ENCODE results near the gene TOR3A.
"Not testable (repeated sequence)": the region's sequence is repeated elsewhere in the genome, so short reads cannot be mapped to it uniquely, and the experiment has no call there.

The TOR3A gene

DNA sequence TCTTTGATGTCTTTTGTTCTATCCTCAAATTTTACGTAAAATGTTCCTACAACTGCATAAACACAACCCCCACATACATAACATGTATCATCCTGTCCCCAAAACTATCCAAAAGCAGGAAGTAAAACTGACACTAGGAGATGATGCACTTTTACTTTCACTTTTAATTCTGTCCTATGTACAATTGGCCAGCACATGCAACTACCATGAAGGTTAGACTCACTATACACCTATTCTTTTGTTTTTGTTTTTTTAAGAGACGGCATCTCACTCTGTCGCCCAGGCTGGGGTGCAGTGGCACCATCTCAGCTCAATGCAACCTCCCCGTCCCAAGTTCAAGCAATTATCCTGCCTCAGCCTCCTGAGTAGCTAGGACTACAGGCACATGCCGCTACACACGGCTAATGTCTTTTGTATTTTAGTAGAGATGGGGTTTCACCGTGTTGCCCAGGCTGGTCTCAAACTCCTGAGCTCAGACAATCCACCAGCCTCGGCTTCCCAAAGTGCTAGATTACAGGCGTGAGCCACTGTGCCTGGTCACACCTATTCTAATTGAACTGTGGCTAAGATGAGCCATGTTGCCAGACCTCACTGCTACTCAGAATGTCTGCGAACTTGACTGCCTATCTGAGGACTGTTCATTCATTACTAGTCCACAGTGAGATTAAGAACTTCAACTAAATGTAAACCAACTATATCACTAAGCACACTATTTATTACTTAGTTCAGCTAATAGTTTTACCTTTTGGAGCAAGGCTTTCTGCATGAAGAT, 48.0 kb downstream of the TOR3A start:
- peak overlapping the region; percentile 54 for H3K4me3 ChIP-seq (ENCODE audit: low read depth, low read length)
- peak; percentile 73 for DNase-seq (ENCODE audit: low read depth)
- TF ChIP-seq POLR2A (IDR thresholded peaks at IDR 0.05; ENCODE audit: extremely low read depth, insufficient read length) (no peak), MYC (IDR thresholded peaks at IDR 0.05; ENCODE audit: low read depth, low read length) (no peak)
- TF ChIP-seq, protein P1, sequence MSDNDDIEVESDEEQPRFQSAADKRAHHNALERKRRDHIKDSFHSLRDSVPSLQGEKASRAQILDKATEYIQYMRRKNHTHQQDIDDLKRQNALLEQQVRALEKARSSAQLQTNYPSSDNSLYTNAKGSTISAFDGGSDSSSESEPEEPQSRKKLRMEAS (IDR thresholded peaks at IDR 0.05; ENCODE audit: low read depth, low read length): peak; percentile 52; the same call in 1 of the 2 replicates
- TF ChIP-seq, protein P2, sequence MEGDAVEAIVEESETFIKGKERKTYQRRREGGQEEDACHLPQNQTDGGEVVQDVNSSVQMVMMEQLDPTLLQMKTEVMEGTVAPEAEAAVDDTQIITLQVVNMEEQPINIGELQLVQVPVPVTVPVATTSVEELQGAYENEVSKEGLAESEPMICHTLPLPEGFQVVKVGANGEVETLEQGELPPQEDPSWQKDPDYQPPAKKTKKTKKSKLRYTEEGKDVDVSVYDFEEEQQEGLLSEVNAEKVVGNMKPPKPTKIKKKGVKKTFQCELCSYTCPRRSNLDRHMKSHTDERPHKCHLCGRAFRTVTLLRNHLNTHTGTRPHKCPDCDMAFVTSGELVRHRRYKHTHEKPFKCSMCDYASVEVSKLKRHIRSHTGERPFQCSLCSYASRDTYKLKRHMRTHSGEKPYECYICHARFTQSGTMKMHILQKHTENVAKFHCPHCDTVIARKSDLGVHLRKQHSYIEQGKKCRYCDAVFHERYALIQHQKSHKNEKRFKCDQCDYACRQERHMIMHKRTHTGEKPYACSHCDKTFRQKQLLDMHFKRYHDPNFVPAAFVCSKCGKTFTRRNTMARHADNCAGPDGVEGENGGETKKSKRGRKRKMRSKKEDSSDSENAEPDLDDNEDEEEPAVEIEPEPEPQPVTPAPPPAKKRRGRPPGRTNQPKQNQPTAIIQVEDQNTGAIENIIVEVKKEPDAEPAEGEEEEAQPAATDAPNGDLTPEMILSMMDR (IDR thresholded peaks at IDR 0.05; ENCODE audit: low read depth, low read length): no peak

DNA sequence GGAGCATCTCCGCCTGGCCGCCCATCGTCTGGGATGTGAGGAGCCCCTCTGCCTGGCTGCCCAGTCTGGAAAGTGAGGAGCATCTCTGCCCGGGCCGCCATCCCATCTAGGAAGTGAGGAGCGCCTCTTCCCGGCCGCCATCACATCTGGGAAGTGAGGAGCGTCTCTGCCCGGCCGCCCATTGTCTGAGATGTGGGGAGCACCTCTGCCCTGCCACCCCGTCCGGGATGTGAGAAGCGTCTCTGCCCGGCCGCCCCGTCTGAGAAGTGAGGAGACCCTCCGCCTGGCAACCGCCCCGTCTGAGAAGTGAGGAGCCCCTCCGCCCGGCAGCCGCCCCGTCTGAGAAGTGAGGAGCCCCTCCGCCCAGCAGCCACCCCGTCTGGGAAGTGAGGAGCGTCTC, 53.3 kb downstream of the TOR3A start:
- H3K4me3 ChIP-seq (ENCODE audit: low read depth, low read length); DNase-seq (ENCODE audit: low read depth): not testable (repeated sequence)

DNA sequence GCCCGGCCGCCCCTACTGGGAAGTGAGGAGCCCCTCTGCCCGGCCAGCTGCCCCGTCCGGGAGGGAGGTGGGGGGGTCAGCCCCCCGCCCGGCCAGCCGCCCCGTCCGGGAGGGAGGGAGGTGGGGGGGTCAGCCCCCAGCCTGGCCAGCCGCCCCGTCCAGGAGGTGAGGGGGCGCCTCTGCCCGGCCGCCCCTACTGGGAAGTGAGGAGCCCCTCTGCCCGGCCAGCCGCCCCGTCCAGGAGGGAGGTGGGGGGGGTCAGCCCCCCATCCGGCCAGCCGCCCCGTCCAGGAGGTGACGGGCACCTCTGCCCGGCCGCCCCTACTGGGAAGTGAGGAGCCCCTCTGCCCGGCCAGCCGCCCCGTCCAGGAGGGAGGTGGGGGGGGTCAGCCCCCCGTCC, 53.8 kb downstream of the TOR3A start:
- DNase-seq (ENCODE audit: low read depth); H3K4me3 ChIP-seq (ENCODE audit: low read depth, low read length): not testable (repeated sequence)

DNA sequence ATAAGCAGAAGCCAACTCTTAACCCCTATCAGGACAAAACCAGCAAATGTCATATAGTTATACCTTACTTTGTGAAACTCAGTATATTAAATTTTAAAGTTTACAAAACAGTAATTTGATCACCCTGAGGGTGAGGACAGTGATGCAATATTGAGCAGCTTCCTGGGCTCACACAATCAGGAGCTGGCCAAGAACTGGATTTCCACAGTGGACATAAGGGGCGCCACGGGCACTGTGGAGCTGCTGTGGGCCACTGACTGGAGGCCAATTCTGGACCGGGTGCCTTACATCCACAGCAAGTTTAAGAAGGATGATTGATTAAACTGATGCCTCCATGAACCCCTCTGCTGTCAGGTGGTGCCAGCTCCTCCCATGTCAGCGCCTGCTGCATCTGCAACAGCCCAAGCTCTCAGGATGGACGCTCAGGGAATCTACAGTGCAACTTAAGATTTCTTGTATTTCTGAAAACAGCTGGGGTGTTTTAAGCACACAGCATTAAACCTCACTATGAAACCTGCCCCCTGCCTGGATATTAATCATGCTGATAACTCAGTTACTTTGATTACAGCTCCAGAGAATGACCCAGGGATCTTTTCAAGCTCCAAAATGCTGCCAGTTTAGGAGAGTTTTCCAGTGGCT, 55.9 kb downstream of the TOR3A start:
- H3K4me3 ChIP-seq (ENCODE audit: low read depth, low read length): no peak overlapping the region
- no peak for TF ChIP-seq POLR2A (IDR thresholded peaks at IDR 0.05; ENCODE audit: extremely low read depth, insufficient read length)
- TF ChIP-seq, protein P1 (IDR thresholded peaks at IDR 0.05; ENCODE audit: low read depth, low read length): no peak
- TF ChIP-seq MYC (IDR thresholded peaks at IDR 0.05; ENCODE audit: low read depth, low read length): no peak
- TF ChIP-seq, protein P2 (IDR thresholded peaks at IDR 0.05; ENCODE audit: low read depth, low read length): no peak

DNA sequence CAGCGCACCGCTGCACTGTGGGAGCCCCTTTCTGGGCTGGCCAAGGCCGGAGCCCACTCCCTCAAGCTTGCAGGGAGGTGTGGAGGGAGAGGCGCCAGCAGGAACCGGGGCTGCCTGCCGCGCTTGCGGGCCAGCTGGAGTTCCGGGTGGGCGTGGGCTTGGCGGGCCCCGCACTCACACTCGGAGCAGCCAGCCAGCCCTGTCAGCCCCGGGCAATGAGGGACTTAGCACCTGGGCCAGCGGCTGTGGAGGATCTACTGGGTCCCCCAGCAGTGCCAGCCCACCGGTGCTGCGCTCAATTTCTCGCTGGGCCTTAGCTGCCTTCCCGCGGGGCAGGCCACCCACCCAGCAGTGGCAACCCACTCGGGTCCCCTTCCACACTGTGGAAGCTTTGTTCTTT, 56.9 kb downstream of the TOR3A start:
- not testable (repeated sequence) for H3K4me3 ChIP-seq (ENCODE audit: low read depth, low read length); DNase-seq (ENCODE audit: low read depth)

More for the DNA sequence above, 55.9 kb downstream of the TOR3A start:
- no peak for DNase-seq (ENCODE audit: low read depth)

DNA sequence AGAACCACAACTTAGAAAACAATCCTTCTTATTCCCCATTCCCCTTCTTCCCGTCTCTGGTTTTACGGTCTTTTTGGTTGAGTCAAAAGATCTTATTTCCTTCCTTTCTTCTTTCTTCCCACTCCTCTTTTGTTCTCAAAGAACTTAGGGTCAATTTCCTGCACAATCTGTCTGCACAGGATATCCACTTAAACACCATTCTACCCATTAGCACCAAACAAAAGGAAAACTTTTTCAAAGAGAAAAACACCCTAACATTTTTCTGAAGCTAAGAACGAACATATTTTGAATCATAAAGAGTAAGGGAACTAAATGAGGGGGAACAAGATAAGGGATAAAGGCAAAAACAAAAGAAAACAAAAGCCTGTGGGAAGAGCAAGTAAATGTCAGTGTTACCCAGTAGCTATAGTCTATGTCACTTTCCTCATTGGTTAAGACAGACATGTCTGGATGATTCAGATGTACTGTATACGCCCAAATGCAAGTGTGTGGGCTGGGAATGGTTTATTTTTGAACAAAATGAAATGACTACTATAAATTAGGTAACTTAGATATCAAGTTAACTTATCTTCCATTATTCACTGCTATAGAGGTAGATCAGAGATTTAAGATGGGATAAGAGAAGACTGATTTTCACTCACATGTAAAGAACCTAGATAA, 59.9 kb downstream of the TOR3A start:
- no peak for DNase-seq (ENCODE audit: low read depth)
- H3K4me3 ChIP-seq (ENCODE audit: low read depth, low read length): no peak overlapping the region
- TF ChIP-seq, protein P1 (IDR thresholded peaks at IDR 0.05; ENCODE audit: low read depth, low read length): no peak
- TF ChIP-seq MYC (IDR thresholded peaks at IDR 0.05; ENCODE audit: low read depth, low read length): no peak
- TF ChIP-seq, protein P2 (IDR thresholded peaks at IDR 0.05; ENCODE audit: low read depth, low read length): no peak
- TF ChIP-seq POLR2A (IDR thresholded peaks at IDR 0.05; ENCODE audit: extremely low read depth, insufficient read length): no peak

DNA sequence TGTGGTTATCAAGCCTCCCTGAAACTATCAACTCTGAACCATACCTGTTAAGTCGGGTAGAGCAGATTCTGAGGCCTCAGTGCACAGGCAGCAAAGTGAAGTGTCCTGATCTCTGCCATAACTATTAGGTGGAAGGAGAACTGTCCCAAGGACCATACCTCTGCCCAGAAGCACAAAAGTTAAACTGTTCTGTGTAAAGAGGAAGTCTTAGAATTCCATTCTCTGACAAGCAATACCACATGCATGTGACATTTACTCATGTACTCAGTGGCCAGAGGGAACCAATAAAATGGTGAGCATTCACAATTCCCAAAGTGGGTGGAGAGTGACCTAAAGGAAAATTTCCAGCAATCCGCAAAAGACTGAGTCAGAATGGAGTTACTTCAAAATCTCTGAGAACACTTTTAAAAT, 61.0 kb downstream of the TOR3A start:
- no peak overlapping the region for H3K4me3 ChIP-seq (ENCODE audit: low read depth, low read length)
- no peak for TF ChIP-seq MYC (IDR thresholded peaks at IDR 0.05; ENCODE audit: low read depth, low read length)
- TF ChIP-seq, protein P1 (IDR thresholded peaks at IDR 0.05; ENCODE audit: low read depth, low read length): peak; percentile 61
- TF ChIP-seq, protein P2 (IDR thresholded peaks at IDR 0.05; ENCODE audit: low read depth, low read length): no peak
- TF ChIP-seq POLR2A (IDR thresholded peaks at IDR 0.05; ENCODE audit: extremely low read depth, insufficient read length): no peak
- DNase-seq (ENCODE audit: low read depth): peak; percentile 45
